HCT116 (cell line): ENCODE measurements around the gene GPD1L.

ENCODE experiments used
- ATF3 ChIP-seq: IDR thresholded peaks from 2 replicates; pipeline ENCODE4 v1.6.1; 2012
- CTCF ChIP-seq, 3 experiments: fragments of 200-600 bp in 1 of 3; sonication (generic) in 1 of 3; IDR thresholded peaks in 2 of 3; conservative IDR thresholded peaks in 1 of 3; 2 replicates each; pipeline ENCODE4 v1.5.1; 2012 to 2017; ENCODE audit warnings: low read depth in 2 of 3, low read length in 2 of 3, antibody characterized with exemption in 1 of 3, borderline replicate concordance in 1 of 3, control low read depth in 1 of 3, mild to moderate bottlenecking in 1 of 3, mixed read lengths in 1 of 3, mixed run types in 1 of 3, moderate library complexity in 1 of 3; ENCODE audit not compliant: insufficient read depth in 1 of 3
- EGR1 ChIP-seq: IDR thresholded peaks from 2 replicates; pipeline ENCODE4 v1.6.1; 2012; ENCODE audit warnings: low read depth
- EZH2 ChIP-seq: fragments of 200-600 bp; sonication (generic); IDR thresholded peaks from 2 replicates; pipeline ENCODE4 v1.6.1; 2017; ENCODE audit warnings: antibody characterized with exemption, mixed run types
- EZH2phosphoT487 ChIP-seq: fragments of 200-600 bp; IDR thresholded peaks from 2 replicates; pipeline ENCODE4 v1.6.1; 2018; ENCODE audit warnings: antibody characterized with exemption, borderline replicate concordance
- JUND ChIP-seq: IDR thresholded peaks from 2 replicates; pipeline ENCODE4 v1.6.1; 2012
- MAX ChIP-seq: IDR thresholded peaks from 2 replicates; pipeline ENCODE4 v1.6.1; 2012
- POLR2A ChIP-seq: IDR thresholded peaks from 2 replicates; pipeline ENCODE4 v1.7.0; 2011; ENCODE audit warnings: borderline replicate concordance; ENCODE audit not compliant: insufficient read depth, insufficient read length; ENCODE audit errors: extremely low read depth
- POLR2AphosphoS5 ChIP-seq: IDR thresholded peaks from 2 replicates; pipeline ENCODE4 v1.6.1; 2011; ENCODE audit warnings: mild to moderate bottlenecking, low read depth, low read length, moderate library complexity
- RAD21 ChIP-seq: IDR thresholded peaks from 2 replicates; pipeline ENCODE4 v1.6.1; 2012; ENCODE audit warnings: low read depth, mild to moderate bottlenecking
- SP1 ChIP-seq: IDR thresholded peaks from 2 replicates; pipeline ENCODE4 v1.6.1; 2012; ENCODE audit warnings: low read depth
- SRF ChIP-seq: IDR thresholded peaks from 2 replicates; pipeline ENCODE4 v1.6.1; 2012; ENCODE audit warnings: low read depth
- YY1 ChIP-seq: IDR thresholded peaks from 2 replicates; pipeline ENCODE4 v1.6.1; 2011; ENCODE audit warnings: low read length, low read depth, moderate library complexity, mild to moderate bottlenecking; ENCODE audit not compliant: insufficient replicate concordance; ENCODE audit errors: extremely low read depth
- ZBTB33 ChIP-seq: IDR thresholded peaks from 2 replicates; pipeline ENCODE4 v1.6.1; 2011; ENCODE audit warnings: mild to moderate bottlenecking, low read length, moderate library complexity; ENCODE audit not compliant: insufficient replicate concordance; ENCODE audit errors: extremely low read depth

- TF ChIP-seq POLR2A: no peak
- no peak for TF ChIP-seq CTCF (IDR thresholded peaks at IDR 0.05 in 2 of 3, conservative IDR thresholded peaks at IDR 0.05 in 1 of 3; ENCODE audit: borderline replicate concordance in 1 of 3, insufficient read depth in 1 of 3, low read depth in 2 of 3, low read length in 2 of 3)
- TF ChIP-seq EZH2phosphoT487: no peak
- no peak for TF ChIP-seq ZBTB33
- TF ChIP-seq EZH2: no peak
- TF ChIP-seq EGR1: no peak
- TF ChIP-seq SP1: no peak
- no peak for TF ChIP-seq MAX
- no peak for TF ChIP-seq POLR2AphosphoS5
- no peak for TF ChIP-seq SRF
- TF ChIP-seq ATF3: no peak
- no peak for TF ChIP-seq YY1
- no peak for TF ChIP-seq JUND
- no peak for TF ChIP-seq RAD21
These were observed 83.3 kb downstream of the GPD1L start for GRCh38 chr3:32189693-32190092.
